Cardiac fibroblast (primary cell): ENCODE results near the gene CIROP.

Source experiments
- DNase-seq, 2 donors: peaks; one replicate each; pipeline versions ENCODE4 v3.0.0 to v3.0.0-alpha.2; 2010; ENCODE audit warnings: low read depth in 2 of 2
- H3K4me3 ChIP-seq, 2 donors: replicated peaks in 1 of 2; 1 replicate in 1 of 2; 2 replicates in 1 of 2; pipeline ENCODE4 v1.5.1; 2011; ENCODE audit warnings: low read depth in 2 of 2, low read length in 2 of 2, mild to moderate bottlenecking in 2 of 2, moderate library complexity in 1 of 2
- CTCF ChIP-seq: IDR thresholded peaks from one replicate; pipeline ENCODE4 v1.5.1; 2011; ENCODE audit warnings: low read depth, mild to moderate bottlenecking, low read length, inconsistent platforms

The CIROP gene

GRCh38 chr14:23139874-23140273, 35.1 kb upstream of the CIROP start:
- no peak for TF ChIP-seq CTCF
- H3K4me3 ChIP-seq = no peak overlapping the region
- no peak for DNase-seq

DNA sequence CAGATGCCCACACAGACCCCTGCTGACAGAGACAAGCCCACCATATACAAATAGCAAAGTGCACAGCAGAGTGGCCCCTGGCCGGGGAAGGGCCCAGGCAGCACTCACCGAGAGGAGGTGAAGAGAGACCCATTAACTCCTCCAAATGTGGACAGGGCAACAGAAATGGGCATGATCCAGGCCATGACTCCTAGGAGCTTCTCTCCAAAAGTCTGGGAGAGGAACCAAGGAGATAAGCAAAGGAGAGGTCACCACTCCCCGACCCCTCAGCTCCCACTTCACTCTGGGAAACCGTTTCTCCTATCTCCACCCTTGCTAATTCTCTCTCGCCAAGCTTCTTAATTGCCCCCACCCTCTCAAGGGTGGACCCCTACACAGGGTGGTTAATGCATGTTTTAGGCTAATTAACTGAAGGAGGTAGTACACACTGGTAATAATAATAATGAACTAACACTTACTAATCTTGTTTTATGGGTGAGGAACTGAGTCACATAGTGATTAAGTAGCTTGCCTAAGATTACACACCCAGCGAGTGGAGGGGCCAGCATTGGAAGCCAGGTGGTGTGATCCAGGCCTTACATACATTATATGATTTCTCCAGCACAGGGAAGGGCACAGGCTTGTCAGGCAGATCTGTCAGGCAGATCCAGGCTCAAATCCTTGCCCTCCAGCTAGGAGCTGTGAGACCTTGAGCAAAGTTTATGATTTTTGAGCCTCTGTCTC, 33.2 kb upstream of the CIROP start:
- no peak for TF ChIP-seq CTCF
- DNase-seq = no peak
- H3K4me3 ChIP-seq = no peak overlapping the region

DNA sequence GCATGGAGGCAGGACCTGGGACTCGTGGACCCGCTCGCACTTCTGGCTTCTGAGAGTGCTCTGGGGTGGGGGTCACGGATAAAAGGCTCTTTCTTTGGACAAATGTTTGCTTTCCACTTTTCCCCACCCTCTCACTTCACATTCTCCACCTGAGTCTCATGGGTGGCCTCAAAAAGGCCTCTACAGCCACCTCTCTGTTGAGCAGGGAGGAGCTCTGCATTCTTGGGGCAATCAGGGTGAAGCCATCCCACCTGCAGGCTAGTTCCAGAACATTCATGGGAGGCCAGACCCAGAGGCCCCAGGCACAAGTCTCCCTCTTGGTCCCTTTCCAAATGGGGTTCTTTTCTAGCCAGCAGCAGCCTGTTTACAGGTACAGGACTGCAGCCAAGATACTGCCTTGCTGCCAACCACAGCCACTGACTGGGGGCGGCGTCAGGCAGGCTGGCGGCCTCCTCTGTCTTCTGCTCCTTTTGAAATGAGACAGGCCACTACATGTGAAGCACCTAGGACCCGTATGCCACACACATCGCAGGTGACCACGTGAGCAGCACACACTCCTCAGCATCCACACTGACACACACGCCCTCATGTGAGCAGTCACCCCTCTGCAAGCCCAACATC, 32.5 kb upstream of the CIROP start:
- no peak for TF ChIP-seq CTCF
- H3K4me3 ChIP-seq = no peak overlapping the region
- DNase-seq = no peak

- DNase-seq = no peak
- no peak overlapping the region for H3K4me3 ChIP-seq
- no peak for TF ChIP-seq CTCF
These were observed 31.9 kb upstream of the CIROP start for GRCh38 chr14:23136566-23137133.

DNA sequence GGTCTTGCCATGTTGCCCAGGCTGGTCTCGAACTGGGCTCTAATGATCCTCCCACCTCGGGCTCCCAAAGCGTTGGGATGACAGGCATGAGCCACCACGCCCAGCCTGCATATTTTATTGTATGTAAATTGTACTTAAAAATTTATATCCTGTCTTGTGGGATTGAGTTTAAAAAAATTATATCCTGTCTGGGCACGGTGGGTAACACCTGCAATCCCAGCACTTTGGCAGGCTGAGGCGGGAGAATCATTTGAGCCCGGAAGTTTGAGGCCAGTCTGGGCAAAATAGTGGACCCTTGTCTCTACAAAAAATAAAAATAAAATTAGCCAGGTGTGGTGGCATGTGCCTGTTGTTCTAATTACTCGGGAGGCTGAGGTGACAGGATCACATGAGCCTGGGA, 28.2 kb upstream of the CIROP start:
- H3K4me3 ChIP-seq = no peak overlapping the region
- DNase-seq = no peak
- no peak for TF ChIP-seq CTCF

DNA sequence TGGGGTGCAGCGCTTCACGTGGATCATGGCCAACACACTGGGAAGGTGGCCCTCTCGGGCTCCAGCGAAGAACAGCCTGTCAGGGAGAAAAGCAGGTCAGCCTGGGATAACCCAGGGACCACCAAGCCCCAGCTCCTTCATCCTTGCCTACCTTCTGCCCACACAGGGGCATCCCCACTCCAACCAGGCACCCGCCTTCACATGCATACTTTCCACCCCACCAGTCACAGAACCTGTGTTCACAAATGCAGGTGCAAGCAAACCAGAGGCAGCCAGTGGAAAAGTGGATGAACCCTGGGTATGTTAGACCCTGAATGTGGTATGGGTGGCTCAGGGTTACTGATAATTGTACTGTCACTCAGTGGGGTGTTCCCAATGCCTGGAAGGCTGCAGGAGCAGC, 26.7 kb upstream of the CIROP start:
- no peak overlapping the region for H3K4me3 ChIP-seq
- no peak for DNase-seq
- no peak for TF ChIP-seq CTCF
